HepG2 (cell line): Measurements from ENCODE around the gene SLC10A1. TPM values are rescaled to one million over a fixed set of nuclear protein-coding genes. Genes with fewer than 3 reads are reported as not detected.

ENCODE experiments used
- ATAC-seq: fragments of 200-7000 bp; cut with Tn5 transposase; 3 replicates; pipeline ENCODE4 v1.9.1; 2020; ENCODE audit warnings: mild to moderate bottlenecking, moderate library complexity
- BruUV-seq: library from RNA; stranded (reverse); fragments of 400-500 nt; replicated peaks from 2 replicates; lab custom pipeline; 2021; lab: Mats Ljungman, UMichigan
- CTCF ChIA-PET: fragments of 300-600 bp; formaldehyde crosslinking; extraction: SDS; loops from one replicate; lab custom pipeline; 2021; ENCODE audit warnings: low total read pairs, inconsistent platforms, low intra/inter-chr PET ratio; lab: Yijun Ruan, JAX
- POLR2A ChIA-PET: fragments of 350-600 bp; sonication (Branson Sonifier 250); formaldehyde crosslinking; loops from one replicate; lab custom pipeline; 2020; ENCODE audit warnings: antibody characterized with exemption, inconsistent platforms; lab: Yijun Ruan, JAX
- DNase-seq: peaks from one replicate; pipeline ENCODE4 v3.0.0-alpha.2; 2015; ENCODE audit warnings: low spot score
- FAIRE-seq: peaks from 3 replicates; lab custom pipeline; 2011; peaks lifted over from hg19 to GRCh38; lab: Jason Lieb, UNC
- H2AFZ ChIP-seq: one replicate; pipeline ENCODE4 v1.6.1; 2011; ENCODE audit warnings: low read length, inconsistent platforms
- H3K27ac ChIP-seq: fragments of 300-600 bp; 3 replicates; pipeline ENCODE4 v1.8.0; 2011; ENCODE audit warnings: mixed run types, mild to moderate bottlenecking, mixed read lengths, low read length, inconsistent platforms; ENCODE audit not compliant: insufficient read depth; ENCODE audit errors: extremely low read length
- H3K27me3 ChIP-seq, 2 experiments: fragments of 200-600 bp in 1 of 2; 2 replicates in 1 of 2; 3 replicates in 1 of 2; pipeline versions ENCODE4 v1.6.0 to v1.8.0; 2011; ENCODE audit warnings: low read length in 2 of 2, mild to moderate bottlenecking in 2 of 2, moderate library complexity in 2 of 2, inconsistent platforms in 1 of 2; ENCODE audit not compliant: insufficient read depth in 2 of 2, control insufficient read depth in 1 of 2
- H3K36me3 ChIP-seq, 2 experiments: fragments of 200-600 bp in 1 of 2; replicated peaks in 1 of 2; 2 replicates in 1 of 2; 3 replicates in 1 of 2; pipeline versions ENCODE4 v1.5.1 to v1.8.0; 2011; ENCODE audit warnings: low read length in 2 of 2, inconsistent platforms in 1 of 2; ENCODE audit not compliant: insufficient read depth in 2 of 2, control insufficient read depth in 1 of 2
- H3K4me1 ChIP-seq: 2 replicates; pipeline ENCODE4 v1.5.1; 2012; ENCODE audit warnings: low read length, inconsistent platforms; ENCODE audit not compliant: insufficient read depth
- H3K4me2 ChIP-seq: 2 replicates; pipeline ENCODE4 v1.6.0; 2011; ENCODE audit warnings: low read depth, low read length, inconsistent platforms
- H3K4me3 ChIP-seq, 3 experiments: fragments of 200-600 bp in 1 of 3; sonication (generic), shearing (Covaris generic) in 1 of 3; replicated peaks in 1 of 3; 2 replicates each; pipeline ENCODE4 v1.5.1; 2011 to 2016; ENCODE audit warnings: low read length in 3 of 3, inconsistent platforms in 2 of 3, low read depth in 2 of 3, mild to moderate bottlenecking in 2 of 3, control low read depth in 1 of 3, mixed read lengths in 1 of 3; ENCODE audit not compliant: insufficient read depth in 1 of 3
- H3K79me2 ChIP-seq: one replicate; pipeline ENCODE4 v1.6.1; 2011; ENCODE audit warnings: low read length, inconsistent platforms; ENCODE audit not compliant: insufficient read depth
- H3K9ac ChIP-seq: 2 replicates; pipeline ENCODE4 v1.6.0; 2011; ENCODE audit warnings: mild to moderate bottlenecking, low read depth, low read length, inconsistent platforms; ENCODE audit not compliant: insufficient read depth
- H3K9me3 ChIP-seq: 2 replicates; pipeline ENCODE4 v1.5.1; 2012; ENCODE audit warnings: mild to moderate bottlenecking, low read length
- H4K20me1 ChIP-seq: 2 replicates; pipeline ENCODE4 v1.6.0; 2011; ENCODE audit warnings: inconsistent platforms, mild to moderate bottlenecking, low read length, moderate library complexity; ENCODE audit not compliant: insufficient read depth
- FLYWCH1 ChIP-seq: sonication (generic); formaldehyde crosslinking; IDR thresholded peaks from 2 replicates; pipeline ENCODE4 v1.8.1; 2023; ENCODE audit warnings: mild to moderate bottlenecking, missing genetic modification reagents
- MBD4 ChIP-seq: IDR thresholded peaks from 2 replicates; pipeline ENCODE4 v1.6.1; 2012; ENCODE audit warnings: low read length, inconsistent platforms, borderline replicate concordance
- MTA3 ChIP-seq: sonication (generic); formaldehyde crosslinking; IDR thresholded peaks from 2 replicates; pipeline ENCODE4 v1.4.0; 2020; ENCODE audit warnings: missing genetic modification reagents
- NR2F2 ChIP-seq: IDR thresholded peaks from 2 replicates; pipeline ENCODE4 v1.6.1; 2012; ENCODE audit warnings: low read depth, inconsistent platforms, borderline replicate concordance
- PBX2 ChIP-seq: IDR thresholded peaks from 2 replicates; pipeline ENCODE4 v1.6.1; 2016; ENCODE audit warnings: control low read depth
- PHF8 ChIP-seq: sonication (generic); formaldehyde crosslinking; IDR thresholded peaks from 2 replicates; pipeline ENCODE4 v1.5.0; 2020; ENCODE audit warnings: missing genetic modification reagents
- POLR2A ChIP-seq, 2 experiments: IDR thresholded peaks; 2 replicates each; pipeline ENCODE4 v1.6.1; 2011; ENCODE audit warnings: low read depth in 2 of 2, low read length in 2 of 2, mild to moderate bottlenecking in 1 of 2, moderate library complexity in 1 of 2; ENCODE audit not compliant: insufficient read depth in 1 of 2
- POLR2AphosphoS5 ChIP-seq: IDR thresholded peaks from 2 replicates; pipeline ENCODE4 v1.6.1; 2012; ENCODE audit warnings: low read depth, low read length
- PRPF4 ChIP-seq: fragments of 200-400 bp; formaldehyde crosslinking; IDR thresholded peaks from 2 replicates; pipeline ENCODE4 v1.6.1; 2016; ENCODE audit warnings: low read length, low read depth; ENCODE audit not compliant: poor library complexity, severe bottlenecking
- RBM22 ChIP-seq: fragments of 200-400 bp; formaldehyde crosslinking; optimal IDR thresholded peaks from 2 replicates; pipeline ENCODE3; 2017; ENCODE audit warnings: mild to moderate bottlenecking, low read length, moderate library complexity
- SRF ChIP-seq: IDR thresholded peaks from 2 replicates; pipeline ENCODE4 v1.6.1; 2011; ENCODE audit warnings: mild to moderate bottlenecking, low read depth, low read length, moderate library complexity
- SSRP1 ChIP-seq: IDR thresholded peaks from 2 replicates; pipeline ENCODE4 v1.6.1; 2016; ENCODE audit warnings: control low read depth
- ZBTB38 ChIP-seq: sonication (generic); formaldehyde crosslinking; IDR thresholded peaks from 2 replicates; pipeline ENCODE4 v1.5.1; 2020; ENCODE audit warnings: mild to moderate bottlenecking, missing genetic modification reagents
- ZKSCAN1 ChIP-seq: fragments of 150-350 bp; IDR thresholded peaks from 2 replicates; pipeline ENCODE4 v1.6.1; 2014; ENCODE audit warnings: low read length
- ZNF770 ChIP-seq: sonication (generic); formaldehyde crosslinking; IDR thresholded peaks from 2 replicates; pipeline ENCODE4 v1.5.0; 2020; ENCODE audit warnings: mild to moderate bottlenecking, missing genetic modification reagents
- WGBS: methylation state at CpG from one replicate; pipeline ENCODE4 v1.1.6; 2017; ENCODE audit warnings: low lambda C conversion rate; 5-methylcytosine and 5-hydroxymethylcytosine counted together
- in situ Hi-C: cut with HindIII; loops from 2 replicates; pipeline ENCODE4 v1.10.0; 2017; ENCODE audit warnings: low pct_unique_long_range_greater_than_20kb; ENCODE audit not compliant: extremely low pct_ligation_motif_present
- intact Hi-C: fragments of 100-400 bp; cut with micrococcal nuclease; formaldehyde crosslinking; loops from one replicate; pipeline ENCODE4 v1.10.0; 2022; ENCODE audit not compliant: unreplicated experiment
- polyA plus RNA-seq, 8 experiments: library from polyadenylated mRNA; depleted of rRNA in 3 of 8; stranded (reverse) in 7 of 8; unstranded in 1 of 8; fragments of >200 nt; fragmentation: Illumina TruSeq in 4 of 8; extraction: Trizol in 4 of 8; gene quantifications; 2 replicates each; pipeline versions ENCODE4 v1.2.1 to v1.2.3, GENCODE V29; 2011 to 2016; ENCODE audit warnings: low read depth in 4 of 8, missing spikeins in 1 of 8, mixed read lengths in 1 of 8; ENCODE audit not compliant: insufficient read depth in 1 of 8
- total RNA-seq, 5 experiments: library from RNA; depleted of rRNA; stranded (reverse); fragments of >200 nt; fragmentation: Illumina TruSeq; extraction: Trizol; gene quantifications; 2 replicates each; pipeline ENCODE4 v1.2.3, GENCODE V29; 2016; ENCODE audit warnings: low read depth in 1 of 5

SLC10A1 gene
- total and polyA plus RNA-seq, 2 of the 13 experiments (the other 11 are each of a cell fraction or from before 2014, with no cell fraction given) = 0.17 TPM; not detected in 1

- Histone ChIP-seq H3K27me3 (no peaks in the 10 kb centered on the region; a peak in 1 of 5 replicates), H3K36me3 (peaks cover 18 to 51% of the 10 kb centered on the region in 2 experiments), H3K4me3 (no peak overlapping the region; a peak in 1 of 6 replicates), H3K27ac (no peak overlapping the region), H3K4me1 (peaks cover 62% of the 10 kb centered on the region), H4K20me1 (peaks cover 34% of the 10 kb centered on the region), H2AFZ (no peak overlapping the region), H3K4me2 (peak overlapping the region; percentile 93), H3K79me2 (peaks cover 40% of the 10 kb centered on the region), H3K9me3 (no peaks in the 10 kb centered on the region), H3K9ac (no peak overlapping the region)
- no peak for DNase-seq
- BruUV-seq = no TSS peak
- intact Hi-C loops (no loop called here), in situ Hi-C loops (no loop called here)
- FAIRE-seq = no peak
- 89% methylated on average over 3 of the region's 3 CpGs for WGBS
- TF ChIP-seq SSRP1 (CRISPR knock-in tag) (peak; percentile 31; the same call in 1 of the 2 replicates), POLR2AphosphoS5 (0 out of 2 replicates have a peak, but pooled peaks have one; percentile 30), FLYWCH1 (CRISPR knock-in tag) (no peak), POLR2A (IDR thresholded peaks at IDR 0.05; ENCODE audit: insufficient read depth in 1 of 2, low read depth in 2 of 2, low read length in 2 of 2) (peak in 1 of 2 experiments; percentile 35; a peak in 2 of 4 replicates), SRF (no peak)
- ATAC-seq = no peak
- ChIA-PET CTCF (no interaction called here), POLR2A (interaction anchor here (0.7 kb wide), 1 partner anchor 39 kb away, joined by 3 read pairs; no protein-coding TSS in a partner anchor)
Measured at GRCh38 chr14:69770559-69770958, 26.5 kb downstream of the SLC10A1 start.

GRCh38 chr14:69769623-69770022 is 27.4 kb downstream of the SLC10A1 start:
- TF ChIP-seq POLR2AphosphoS5 (peak; percentile 41; the same call in 1 of the 2 replicates), ZBTB38 (CRISPR knock-in tag) (peak; percentile 97), NR2F2 (no peak), RBM22 (peak; percentile 94), ZNF770 (CRISPR knock-in tag) (no peak), PBX2 (no peak), ZKSCAN1 (no peak), POLR2A (IDR thresholded peaks at IDR 0.05; ENCODE audit: insufficient read depth in 1 of 2, low read depth in 2 of 2, low read length in 2 of 2) (peak in 1 of 2 experiments; percentile 30; a peak in 1 of 4 replicates), PHF8 (no peak), PRPF4 (peak; percentile 95), MTA3 (no peak), MBD4 (0 out of 2 replicates have a peak, but pooled peaks have one; percentile 61)
- H3K9me3 ChIP-seq = no peaks in the 10 kb centered on the region
- no peak overlapping the region for H2AFZ ChIP-seq
- H3K9ac ChIP-seq = 0 out of 2 replicates have a peak overlapping the region, but pooled peaks have one; percentile 4
- no peak for ATAC-seq
- ChIA-PET CTCF (no interaction called here), POLR2A (interaction anchor here (0.7 kb wide), 1 partner anchor 40 kb away, joined by 3 read pairs; no protein-coding TSS in a partner anchor)
- no peak for DNase-seq
- H3K4me3 ChIP-seq = peak overlapping the region in 2 of 3 experiments; percentile 51 to 99; a peak in 3 of 6 replicates
- intact Hi-C loops = no loop called here
- in situ Hi-C loops = no loop called here
- no TSS peak for BruUV-seq
- peaks cover 18 to 51% of the 10 kb centered on the region in 2 experiments for H3K36me3 ChIP-seq
- peaks cover 62% of the 10 kb centered on the region for H3K4me1 ChIP-seq
- H3K27ac ChIP-seq = peak overlapping the region; percentile 11
- peaks cover 34% of the 10 kb centered on the region for H4K20me1 ChIP-seq
- no peaks in the 10 kb centered on the region; a peak in 1 of 5 replicates for H3K27me3 ChIP-seq
- H3K4me2 ChIP-seq = peak overlapping the region; percentile 93
- no peak for FAIRE-seq
- H3K79me2 ChIP-seq = peaks cover 40% of the 10 kb centered on the region
- 94% methylated on average over 22 of the region's 22 CpGs for WGBS
